BE2C (cell line): ENCODE data around the gene CAMK2D.

Experiments used
- DNase-seq: peaks from one replicate; pipeline ENCODE4 v3.0.0-alpha.2; 2020
- H3K27me3 ChIP-seq: fragments of 250-450 bp; sonication (Bioruptor Pico); 2 replicates; pipeline ENCODE4 v1.5.1; 2020; ENCODE audit warnings: mild to moderate bottlenecking
- H3K36me3 ChIP-seq: fragments of 250-450 bp; sonication (Bioruptor Pico); 2 replicates; pipeline ENCODE4 v1.5.1; 2020; ENCODE audit warnings: mild to moderate bottlenecking
- H3K4me1 ChIP-seq: fragments of 250-450 bp; sonication (Bioruptor Pico); 2 replicates; pipeline ENCODE4 v1.5.1; 2020
- H3K4me3 ChIP-seq: 2 replicates; pipeline ENCODE4 v1.5.1; 2011; ENCODE audit warnings: low read depth, low read length
- H3K9me3 ChIP-seq: fragments of 250-450 bp; sonication (Bioruptor Pico); 2 replicates; pipeline ENCODE4 v1.5.1; 2020
- CTCF ChIP-seq: IDR thresholded peaks from 2 replicates; pipeline ENCODE4 v1.5.1; 2012; ENCODE audit warnings: mild to moderate bottlenecking, low read depth, low read length

Gene CAMK2D

GRCh38 chr4:113745711-113746110, 15.8 kb downstream of the CAMK2D start:
- Histone ChIP-seq H3K4me1 (peaks cover 4% of the 10 kb centered on the region; the same call in 1 of the 2 replicates), H3K4me3 (no peak overlapping the region), H3K36me3 (no peaks in the 10 kb centered on the region), H3K9me3 (no peaks in the 10 kb centered on the region), H3K27me3 (no peaks in the 10 kb centered on the region)
- TF ChIP-seq CTCF, result no peak
- DNase-seq, result no peak

GRCh38 chr4:113744667-113745240, 16.8 kb downstream of the CAMK2D start:
- Histone ChIP-seq H3K9me3 (no peaks in the 10 kb centered on the region), H3K4me3 (no peak overlapping the region), H3K27me3 (no peaks in the 10 kb centered on the region), H3K4me1 (peaks cover under 1% of the 10 kb centered on the region; the same call in 1 of the 2 replicates), H3K36me3 (no peaks in the 10 kb centered on the region)
- no peak for TF ChIP-seq CTCF
- no peak for DNase-seq

GRCh38 chr4:113743690-113744089, 17.8 kb downstream of the CAMK2D start:
- Histone ChIP-seq H3K27me3 (no peaks in the 10 kb centered on the region), H3K36me3 (no peaks in the 10 kb centered on the region), H3K9me3 (no peaks in the 10 kb centered on the region), H3K4me1 (no peaks in the 10 kb centered on the region), H3K4me3 (no peak overlapping the region)
- DNase-seq, result no peak
- TF ChIP-seq CTCF, result no peak

- no peak for DNase-seq
- Histone ChIP-seq H3K9me3 (no peaks in the 10 kb centered on the region), H3K27me3 (no peaks in the 10 kb centered on the region), H3K36me3 (no peaks in the 10 kb centered on the region), H3K4me3 (no peak overlapping the region), H3K4me1 (no peaks in the 10 kb centered on the region)
- TF ChIP-seq CTCF, result no peak
These were observed 18.9 kb downstream of the CAMK2D start for GRCh38 chr4:113742643-113743042.

- no peaks in the 10 kb centered on the region for H3K4me1 ChIP-seq
- no peak for DNase-seq
- H3K36me3 ChIP-seq, result no peaks in the 10 kb centered on the region
- TF ChIP-seq CTCF, result no peak
- H3K9me3 ChIP-seq, result no peaks in the 10 kb centered on the region
- no peaks in the 10 kb centered on the region for H3K27me3 ChIP-seq
- H3K4me3 ChIP-seq, result no peak overlapping the region
These were observed 19.6 kb downstream of the CAMK2D start for GRCh38 chr4:113741956-113742355.

GRCh38 chr4:113740857-113741379, 20.6 kb downstream of the CAMK2D start:
- Histone ChIP-seq H3K36me3 (no peaks in the 10 kb centered on the region), H3K4me3 (no peak overlapping the region), H3K9me3 (no peaks in the 10 kb centered on the region), H3K4me1 (no peaks in the 10 kb centered on the region), H3K27me3 (no peaks in the 10 kb centered on the region)
- no peak for TF ChIP-seq CTCF
- DNase-seq, result no peak
